PC-9 (cell line): ENCODE data around the gene NUDT13. TPM values are rescaled to one million over a fixed set of nuclear protein-coding genes. Genes with fewer than 3 reads are reported as not detected.

Source experiments
- BruUV-seq: library from RNA; stranded (reverse); fragments of 400-500 nt; replicated peaks from 2 replicates; lab custom pipeline; 2021; lab: Mats Ljungman, UMichigan
- CTCF ChIA-PET: fragments of 300-600 bp; sonication (Branson Sonifier 250); formaldehyde crosslinking; loops from one replicate; lab custom pipeline; 2022; ENCODE audit warnings: antibody characterized with exemption; lab: Charles Lee
- POLR2A ChIA-PET: fragments of 300-600 bp; sonication (Branson Sonifier 250); formaldehyde crosslinking; loops from one replicate; lab custom pipeline; 2022; ENCODE audit warnings: antibody characterized with exemption; ENCODE audit not compliant: unreplicated experiment; lab: Charles Lee
- DNase-seq, 2 experiments: peaks; one replicate each; pipeline versions ENCODE4 v3.0.0 to v3.0.0-alpha.2; 2015 to 2022; ENCODE audit warnings: mixed read lengths in 1 of 2
- H2AFZ ChIP-seq: fragments of 200-600 bp; sonication (generic); 2 replicates; pipeline ENCODE4 v1.8.1; 2017; ENCODE audit warnings: antibody characterized with exemption
- H3F3A ChIP-seq: fragments of 200-600 bp; sonication (generic); 2 replicates; pipeline ENCODE4 v1.8.1; 2017; ENCODE audit warnings: antibody characterized with exemption, mild to moderate bottlenecking, low read depth; ENCODE audit not compliant: insufficient read depth
- H3K27ac ChIP-seq: fragments of 200-600 bp; sonication (generic); 2 replicates; pipeline ENCODE4 v1.6.1; 2016; ENCODE audit warnings: mixed run types
- H3K27me3 ChIP-seq: fragments of 200-600 bp; sonication (generic); 2 replicates; pipeline ENCODE4 v1.6.1; 2016; ENCODE audit warnings: low read depth, mixed run types; ENCODE audit not compliant: insufficient read depth
- H3K36me3 ChIP-seq: fragments of 200-600 bp; sonication (generic); 2 replicates; pipeline ENCODE4 v1.6.1; 2016; ENCODE audit warnings: low read depth, mixed run types
- H3K4me1 ChIP-seq: fragments of 200-600 bp; sonication (generic); replicated peaks from 2 replicates; pipeline ENCODE4 v1.6.1; 2016; ENCODE audit warnings: mixed run types; ENCODE audit not compliant: insufficient read depth
- H3K4me2 ChIP-seq: fragments of 200-600 bp; sonication (generic); 2 replicates; pipeline ENCODE4 v1.6.1; 2017; ENCODE audit warnings: mixed run types
- H3K4me3 ChIP-seq: fragments of 200-600 bp; sonication (generic); 2 replicates; pipeline ENCODE4 v1.6.1; 2016; ENCODE audit warnings: mixed run types
- H3K79me2 ChIP-seq: fragments of 200-600 bp; sonication (generic); 2 replicates; pipeline ENCODE4 v1.6.1; 2017; ENCODE audit warnings: low read depth, mixed run types
- H3K9me2 ChIP-seq: fragments of 200-600 bp; sonication (generic); 2 replicates; pipeline ENCODE4 v1.8.1; 2017; ENCODE audit warnings: mild to moderate bottlenecking; ENCODE audit not compliant: insufficient read depth
- H3K9me3 ChIP-seq: fragments of 200-600 bp; sonication (generic); 2 replicates; pipeline ENCODE4 v1.8.1; 2016; ENCODE audit warnings: low read depth; ENCODE audit not compliant: insufficient read depth
- H4K20me1 ChIP-seq: fragments of 200-600 bp; sonication (generic); 2 replicates; pipeline ENCODE4 v1.8.1; 2017; ENCODE audit not compliant: insufficient read depth
- EZH2 ChIP-seq: fragments of 200-600 bp; sonication (generic); IDR thresholded peaks from 2 replicates; pipeline ENCODE4 v1.8.0; 2017; ENCODE audit warnings: antibody characterized with exemption, low read depth
- intact Hi-C: fragments of 100-400 bp; cut with micrococcal nuclease; formaldehyde crosslinking; loops from one replicate; pipeline ENCODE4 v1.10.0; 2022; ENCODE audit not compliant: unreplicated experiment
- total RNA-seq: library from RNA; stranded (reverse); gene quantifications from 2 replicates; pipeline ENCODE4 v1.2.3, GENCODE V29; 2021
- TF ChIP-seq, protein P1 (sequence below): fragments of 200-600 bp; sonication (generic); conservative IDR thresholded peaks from 2 replicates; pipeline ENCODE4 v1.6.1; 2017; ENCODE audit warnings: mixed run types, antibody characterized with exemption, mild to moderate bottlenecking, moderate library complexity

Gene NUDT13
- total RNA-seq, 1 experiment from 2014 or later: 5.2 TPM

DNA sequence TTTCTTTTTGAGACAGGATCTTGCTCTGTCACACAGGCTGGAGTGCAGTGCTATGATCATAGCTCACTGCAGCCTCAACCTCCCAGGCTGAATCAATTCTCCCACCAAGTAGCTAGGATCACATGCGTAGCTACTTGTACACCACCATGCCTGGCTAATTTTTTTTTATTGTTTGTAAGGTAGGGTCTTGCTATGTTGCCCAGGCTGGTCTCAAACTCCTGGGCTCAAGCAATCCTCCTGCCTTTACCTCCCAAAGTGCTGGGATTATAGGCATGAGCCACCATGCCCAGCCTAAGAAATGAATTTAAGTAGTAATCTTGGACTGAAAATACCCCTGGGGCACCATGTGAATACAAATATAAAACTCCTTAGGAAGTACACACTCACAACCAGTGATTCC is 5.8 kb downstream of the NUDT13 start:
- intact Hi-C loops: no loop called here
- BruUV-seq: no TSS peak
- POLR2A ChIA-PET: interaction anchor here (0.6 to 0.7 kb wide), 2 partner anchors 19 to 784 kb away, joined by 4 to 8 read pairs; partner anchors contain the start of gene P4HA1

DNA sequence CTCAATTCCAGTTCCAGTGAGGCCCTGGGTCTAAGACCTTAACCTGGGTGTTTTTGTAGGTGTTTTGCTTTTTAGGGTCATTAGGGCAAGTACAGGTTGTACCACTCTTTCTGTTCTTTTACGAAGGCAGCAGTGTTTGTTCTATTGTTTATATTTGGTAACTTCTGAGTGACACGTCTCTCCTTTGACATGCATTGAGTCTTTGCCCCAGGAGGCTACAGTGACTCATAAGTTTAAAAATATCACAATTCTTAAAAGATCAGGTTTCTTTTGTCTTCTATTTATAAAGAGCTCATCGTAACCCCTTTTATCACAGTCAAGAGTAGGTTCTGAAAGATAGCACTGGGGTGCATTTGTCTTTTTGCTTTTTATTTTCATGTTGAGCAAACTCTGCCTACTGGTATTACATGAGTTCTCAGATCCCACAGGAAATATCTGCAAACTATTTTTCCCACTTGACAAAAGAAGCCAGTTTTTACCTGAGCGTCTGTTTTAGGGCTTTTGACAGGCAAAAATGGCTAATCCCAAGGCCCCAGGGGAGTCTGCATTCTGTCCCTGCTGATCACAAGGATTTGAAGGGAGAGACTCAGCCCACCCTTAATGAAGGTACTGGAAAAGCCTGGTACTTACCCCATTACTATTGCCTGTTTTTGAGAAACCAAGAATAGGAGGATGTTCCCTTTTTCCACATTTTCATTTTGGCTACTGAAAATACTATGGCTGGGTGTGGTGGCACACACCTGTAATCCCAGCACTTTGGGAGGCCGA is 7.9 kb downstream of the NUDT13 start:
- Histone ChIP-seq H3K79me2 (0 out of 2 replicates have a peak, but pooled peaks cover 10% of the 10 kb centered on the region), H2AFZ (no peak overlapping the region), H4K20me1 (no peaks in the 10 kb centered on the region), H3K27ac (peak overlapping the region; percentile 67), H3K9me2 (no peaks in the 10 kb centered on the region), H3F3A (peaks cover 33% of the 10 kb centered on the region), H3K36me3 (0 out of 2 replicates have a peak, but pooled peaks cover 3% of the 10 kb centered on the region), H3K4me1 (peaks cover 33% of the 10 kb centered on the region), H3K4me3 (peak overlapping the region; percentile 29; the same call in 1 of the 2 replicates), H3K4me2 (peak overlapping the region; percentile 67), H3K27me3 (no peaks in the 10 kb centered on the region), H3K9me3 (no peaks in the 10 kb centered on the region)
- TSS peak; percentile 48 for BruUV-seq
- ChIA-PET POLR2A (interaction anchor here (0.5 to 0.8 kb wide), 7 partner anchors 18 to 1799 kb away, joined by 3 to 18 read pairs (median 5); partner anchors contain the start of gene SLC29A3), CTCF (interaction anchor here (1.0 kb wide), 1 partner anchor 21 kb away, joined by 14 read pairs; the partner anchor contains the start of gene P4HA1)
- TF ChIP-seq, protein P1, sequence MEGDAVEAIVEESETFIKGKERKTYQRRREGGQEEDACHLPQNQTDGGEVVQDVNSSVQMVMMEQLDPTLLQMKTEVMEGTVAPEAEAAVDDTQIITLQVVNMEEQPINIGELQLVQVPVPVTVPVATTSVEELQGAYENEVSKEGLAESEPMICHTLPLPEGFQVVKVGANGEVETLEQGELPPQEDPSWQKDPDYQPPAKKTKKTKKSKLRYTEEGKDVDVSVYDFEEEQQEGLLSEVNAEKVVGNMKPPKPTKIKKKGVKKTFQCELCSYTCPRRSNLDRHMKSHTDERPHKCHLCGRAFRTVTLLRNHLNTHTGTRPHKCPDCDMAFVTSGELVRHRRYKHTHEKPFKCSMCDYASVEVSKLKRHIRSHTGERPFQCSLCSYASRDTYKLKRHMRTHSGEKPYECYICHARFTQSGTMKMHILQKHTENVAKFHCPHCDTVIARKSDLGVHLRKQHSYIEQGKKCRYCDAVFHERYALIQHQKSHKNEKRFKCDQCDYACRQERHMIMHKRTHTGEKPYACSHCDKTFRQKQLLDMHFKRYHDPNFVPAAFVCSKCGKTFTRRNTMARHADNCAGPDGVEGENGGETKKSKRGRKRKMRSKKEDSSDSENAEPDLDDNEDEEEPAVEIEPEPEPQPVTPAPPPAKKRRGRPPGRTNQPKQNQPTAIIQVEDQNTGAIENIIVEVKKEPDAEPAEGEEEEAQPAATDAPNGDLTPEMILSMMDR: no peak
- no peak for TF ChIP-seq EZH2
- DNase-seq: peak; percentile 19 to 94
- intact Hi-C loops: no loop called here

More for the DNA sequence above, 5.8 kb downstream of the NUDT13 start:
- Histone ChIP-seq H3K27ac (no peak overlapping the region), H2AFZ (no peak overlapping the region), H3K9me3 (no peaks in the 10 kb centered on the region), H3K79me2 (0 out of 2 replicates have a peak, but pooled peaks cover 13% of the 10 kb centered on the region), H3K4me2 (no peak overlapping the region), H3K36me3 (no peaks in the 10 kb centered on the region), H3K4me3 (no peak overlapping the region), H3K27me3 (no peaks in the 10 kb centered on the region), H3F3A (peaks cover 41% of the 10 kb centered on the region), H3K9me2 (no peaks in the 10 kb centered on the region), H4K20me1 (no peaks in the 10 kb centered on the region), H3K4me1 (peaks cover 42% of the 10 kb centered on the region)
- TF ChIP-seq, protein P1: no peak
- no peak for TF ChIP-seq EZH2
- CTCF ChIA-PET: no interaction called here
- DNase-seq: no peak

DNA sequence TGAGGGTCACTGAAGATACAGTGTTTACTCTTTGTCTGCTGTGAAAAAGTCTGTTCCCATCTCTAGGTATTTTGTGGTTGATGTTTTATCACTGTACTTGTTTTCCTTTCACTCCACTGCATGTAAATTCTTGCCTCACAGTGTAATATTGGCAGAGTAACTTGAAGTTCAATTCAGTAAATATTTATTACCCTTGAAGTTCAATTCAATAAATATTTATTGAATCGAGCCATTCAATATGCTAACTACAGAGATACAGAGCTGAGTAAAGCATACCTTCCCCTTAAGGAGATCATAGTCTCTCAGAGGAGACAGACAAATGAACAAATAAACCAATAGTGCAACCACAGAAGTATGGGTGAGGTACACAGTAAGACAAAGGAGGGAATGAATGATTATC is 9.2 kb downstream of the NUDT13 start:
- no peaks in the 10 kb centered on the region for H3K27me3 ChIP-seq
- POLR2A ChIA-PET: interaction anchor here (0.7 kb wide), 1 partner anchor 734 kb away, joined by 3 read pairs; no protein-coding TSS in a partner anchor
- H3K4me2 ChIP-seq: no peak overlapping the region
- H4K20me1 ChIP-seq: no peaks in the 10 kb centered on the region
- no peak overlapping the region for H2AFZ ChIP-seq
- TF ChIP-seq EZH2: no peak
- TF ChIP-seq, protein P1: no peak
- CTCF ChIA-PET: no interaction called here
- 0 out of 2 replicates have a peak, but pooled peaks cover 3% of the 10 kb centered on the region for H3K36me3 ChIP-seq
- intact Hi-C loops: no loop called here
- no TSS peak for BruUV-seq
- no peak overlapping the region for H3K4me3 ChIP-seq
- peaks cover 22% of the 10 kb centered on the region for H3K4me1 ChIP-seq
- H3K9me2 ChIP-seq: no peaks in the 10 kb centered on the region
- H3F3A ChIP-seq: peaks cover 33% of the 10 kb centered on the region
- DNase-seq: no peak
- 0 out of 2 replicates have a peak, but pooled peaks cover 4% of the 10 kb centered on the region for H3K79me2 ChIP-seq
- no peaks in the 10 kb centered on the region for H3K9me3 ChIP-seq
- H3K27ac ChIP-seq: no peak overlapping the region
